Stimulated activated CD8-positive, alpha-beta memory T cell treated with anti-CD3 and anti-CD28 coated beads, Interleukin-12 subunit alpha, Interleukin-12 subunit beta, amount 100 ng/mL, for 4 hours (primary cell): ENCODE data around the gene ITGB5.

Experiments used
- DNase-seq: peaks from one replicate; pipeline ENCODE4 v3.0.0-alpha.2; 2020; ENCODE audit warnings: low read depth

ITGB5 gene

DNA sequence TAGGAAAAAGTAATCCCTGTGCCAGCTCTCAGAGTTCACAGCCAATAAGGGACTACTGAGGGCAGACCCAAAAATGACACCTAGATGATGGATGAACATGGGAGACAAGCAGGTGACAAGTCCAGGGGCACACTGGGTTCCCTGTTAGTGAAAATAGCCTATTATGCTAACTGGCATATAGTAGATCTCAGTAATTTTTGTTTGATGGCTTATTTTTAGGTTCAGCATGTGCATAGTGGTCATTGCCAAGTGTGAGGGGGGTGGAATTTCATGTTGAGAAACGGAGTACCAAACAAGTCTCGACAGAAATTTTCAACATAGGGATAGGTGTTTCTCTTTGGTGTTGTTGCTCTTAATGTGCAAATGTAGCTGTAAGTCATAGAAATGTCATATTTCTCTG lies 6.4 kb upstream of the ITGB5 start:
- no peak for DNase-seq

- DNase-seq: no peak
These were observed 3.5 kb upstream of the ITGB5 start for GRCh38 chr3:124890573-124891190.

GRCh38 chr3:124888482-124889441 lies 1.6 kb upstream of the ITGB5 start:
- no peak for DNase-seq

- no peak for DNase-seq
These were observed 750 bp upstream of the ITGB5 start for GRCh38 chr3:124887932-124888298.

DNA sequence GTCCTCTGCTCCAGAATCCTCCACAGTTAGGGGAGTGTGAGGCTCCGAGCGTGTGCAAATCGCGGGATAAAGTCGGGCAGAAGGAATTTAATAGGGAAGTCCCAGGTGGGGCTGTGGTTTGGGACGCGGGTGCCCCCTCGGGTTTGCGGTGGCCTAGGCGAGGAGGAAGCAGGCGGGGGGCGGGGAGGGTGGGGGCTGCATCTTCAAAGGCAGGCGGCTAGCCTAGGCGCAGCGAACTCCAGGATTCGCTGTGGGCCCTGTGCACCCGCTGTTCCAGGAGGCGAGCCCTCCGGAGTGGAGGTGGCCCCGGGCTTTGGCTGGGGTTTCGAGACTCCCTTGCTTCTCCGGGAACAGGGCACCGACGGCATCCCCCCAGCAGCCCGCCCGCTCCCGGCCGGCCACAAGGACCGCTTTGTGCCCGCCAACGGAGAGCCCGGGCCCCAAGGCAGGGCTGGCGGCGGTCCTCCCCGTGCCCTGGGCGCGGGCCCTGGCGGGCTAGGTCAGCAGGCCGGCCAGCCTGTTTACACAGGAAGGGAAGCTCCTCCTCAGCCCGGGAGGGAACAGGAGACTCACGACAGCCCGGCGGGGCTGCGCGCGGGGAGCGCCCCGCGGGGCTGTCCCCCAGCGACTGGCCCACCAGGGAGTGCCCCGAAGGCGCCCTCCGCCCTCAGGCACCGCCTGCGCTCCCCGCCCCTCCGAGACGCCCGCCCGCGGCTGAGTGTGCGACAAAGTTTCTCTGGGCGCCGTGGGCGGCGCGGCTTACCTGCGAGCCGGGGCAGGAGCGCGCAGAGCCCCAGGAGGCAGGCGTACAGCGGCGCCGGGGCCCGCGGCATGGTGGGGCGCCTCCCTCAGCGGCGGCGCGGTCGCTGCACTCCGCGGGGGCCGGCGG lies 753 bp downstream of the ITGB5 start:
- peak; percentile 33 for DNase-seq

DNA sequence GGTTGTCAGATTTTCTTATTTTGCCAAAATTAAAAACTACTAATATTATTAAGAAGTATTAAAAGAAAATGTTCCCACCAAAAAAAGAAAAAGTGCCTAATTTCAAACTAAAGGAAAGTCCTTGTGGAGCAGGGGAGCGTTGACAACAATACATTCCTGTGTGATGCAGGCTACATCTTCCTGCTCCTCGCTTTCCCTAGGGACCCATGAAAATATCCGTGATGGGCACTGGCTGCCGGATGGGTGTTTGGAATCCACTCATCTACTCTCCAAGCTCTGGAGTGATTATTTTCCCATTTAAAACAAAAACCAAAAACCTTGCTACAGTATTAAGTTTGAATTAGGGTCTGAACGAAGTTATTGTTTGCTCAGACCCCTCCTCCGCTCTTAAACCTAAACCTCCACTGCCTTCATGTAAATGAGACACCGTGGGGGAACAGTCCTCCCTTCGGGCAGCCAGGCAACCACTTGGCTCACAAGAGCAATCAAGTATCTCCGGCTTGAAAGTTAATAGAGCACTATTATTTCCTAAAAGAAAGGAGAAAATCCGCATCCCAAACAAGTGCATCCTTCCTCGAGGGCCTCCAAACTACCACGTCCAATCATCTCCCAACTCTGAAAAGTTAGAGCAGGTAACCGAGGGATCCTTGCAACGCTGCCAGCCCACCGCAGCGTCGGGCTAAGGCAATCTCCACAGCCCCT lies 1.5 kb downstream of the ITGB5 start:
- no peak for DNase-seq

DNA sequence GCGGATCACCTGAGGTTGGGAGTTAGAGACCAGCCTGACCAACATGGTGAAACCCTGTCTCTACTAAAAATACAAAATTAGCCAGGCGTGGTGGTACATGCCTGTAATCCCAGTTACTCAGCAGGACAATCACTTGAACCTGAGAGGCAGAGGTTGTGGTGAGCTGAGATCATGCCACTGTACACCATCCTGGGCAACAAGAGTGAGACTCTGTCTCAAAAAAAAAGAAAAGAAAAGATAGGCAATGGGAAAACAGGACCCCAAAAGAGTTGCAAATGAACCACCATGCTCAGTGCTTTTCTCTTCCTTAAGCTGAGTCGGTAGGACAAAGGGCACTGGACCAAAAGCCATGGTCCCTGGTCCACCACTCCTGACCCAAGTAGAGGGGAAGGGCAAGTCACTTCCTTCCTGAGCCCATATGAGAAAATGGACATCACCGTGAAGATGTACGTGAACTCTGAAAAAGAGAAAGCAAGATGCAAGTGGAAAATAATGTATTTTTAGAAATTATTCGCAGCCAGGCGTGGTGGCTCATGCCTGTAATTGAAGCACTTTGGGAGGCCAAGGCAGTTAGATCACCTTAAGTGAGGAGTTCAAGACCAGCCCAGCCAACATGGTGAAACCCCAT lies 2.6 kb downstream of the ITGB5 start:
- no peak for DNase-seq

DNA sequence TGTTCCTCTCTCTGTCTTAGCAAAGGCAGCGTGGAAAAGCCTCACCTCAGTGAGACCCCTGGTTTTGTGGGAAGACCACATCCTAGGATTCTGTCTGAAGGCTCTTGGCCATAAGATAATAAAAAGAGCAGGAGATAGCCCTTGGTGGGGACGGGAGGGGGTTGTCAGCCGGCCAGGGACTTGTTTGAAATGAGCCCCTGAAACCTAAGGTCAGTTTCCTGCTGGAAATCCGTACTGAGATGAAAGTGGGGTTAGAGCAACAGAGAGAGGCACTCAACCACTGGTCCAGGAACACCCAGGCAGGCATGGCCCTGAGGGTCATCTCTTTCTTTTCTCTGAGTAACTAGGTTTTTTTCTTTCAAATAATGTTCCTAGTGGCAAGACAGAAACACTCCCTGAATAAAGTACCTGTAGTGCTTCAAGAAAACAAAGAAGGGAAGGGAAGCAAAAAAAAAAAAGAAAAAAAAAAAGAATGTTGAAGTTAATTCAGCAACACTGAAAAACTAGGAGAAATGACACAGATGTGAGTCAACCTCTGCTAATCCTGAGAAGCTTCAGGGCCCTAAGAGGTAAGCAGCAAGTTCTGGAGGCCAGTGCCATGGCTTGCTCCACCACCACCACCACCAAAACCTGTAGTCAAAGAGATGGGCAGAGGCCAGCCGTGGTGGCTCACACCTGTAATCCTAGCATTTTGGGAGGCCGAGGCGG lies 3.2 kb downstream of the ITGB5 start:
- no peak for DNase-seq

- no peak for DNase-seq
These were observed 4.1 kb downstream of the ITGB5 start for GRCh38 chr3:124882816-124883747.

GRCh38 chr3:124881976-124882697 lies 5.0 kb downstream of the ITGB5 start:
- DNase-seq: no peak

DNA sequence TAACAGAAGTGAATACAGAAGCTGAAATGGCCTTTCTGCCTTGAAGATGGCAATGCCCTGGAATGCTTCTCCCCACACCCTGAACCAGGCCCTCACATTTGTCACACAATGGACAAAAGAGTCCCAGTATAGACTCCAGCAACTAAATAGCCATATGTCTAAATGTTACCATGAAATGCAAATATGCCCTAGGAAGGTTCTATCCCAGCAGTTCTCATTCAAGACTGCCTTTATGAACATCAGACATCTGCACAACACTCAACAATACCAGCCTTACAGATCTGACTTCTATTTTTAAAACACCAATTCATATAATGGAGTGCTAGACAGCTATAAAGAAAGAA lies 7.9 kb downstream of the ITGB5 start:
- DNase-seq: no peak

- no peak for DNase-seq
These were observed 8.4 kb downstream of the ITGB5 start for GRCh38 chr3:124878561-124879336.

GRCh38 chr3:124877674-124878073 lies 9.5 kb downstream of the ITGB5 start:
- DNase-seq: no peak

DNA sequence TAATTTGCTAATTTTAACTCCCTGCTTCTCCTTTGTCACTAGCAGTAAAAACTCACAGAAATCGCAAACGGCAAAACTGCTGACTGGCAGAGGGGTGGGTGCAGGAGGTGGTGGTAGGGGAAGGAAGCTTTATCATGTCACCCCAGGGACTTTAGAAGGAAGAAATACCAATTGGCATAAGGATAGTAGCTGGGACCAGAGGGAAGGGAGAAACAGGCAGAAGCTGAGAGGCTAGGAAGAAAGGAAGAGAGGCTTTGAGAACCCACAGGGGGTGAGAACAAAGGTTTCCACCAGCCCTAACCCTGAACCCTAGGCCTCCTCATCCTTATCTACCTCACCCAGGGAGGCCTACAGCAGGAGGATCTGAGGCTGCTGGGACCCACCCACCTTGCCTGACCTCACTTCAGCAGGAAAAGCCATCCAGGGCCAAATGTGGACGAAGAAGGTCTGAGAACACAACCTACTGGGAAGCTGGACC lies 10.7 kb downstream of the ITGB5 start:
- no peak for DNase-seq

- DNase-seq: no peak
These were observed 13.9 kb downstream of the ITGB5 start for GRCh38 chr3:124873226-124873625.

DNA sequence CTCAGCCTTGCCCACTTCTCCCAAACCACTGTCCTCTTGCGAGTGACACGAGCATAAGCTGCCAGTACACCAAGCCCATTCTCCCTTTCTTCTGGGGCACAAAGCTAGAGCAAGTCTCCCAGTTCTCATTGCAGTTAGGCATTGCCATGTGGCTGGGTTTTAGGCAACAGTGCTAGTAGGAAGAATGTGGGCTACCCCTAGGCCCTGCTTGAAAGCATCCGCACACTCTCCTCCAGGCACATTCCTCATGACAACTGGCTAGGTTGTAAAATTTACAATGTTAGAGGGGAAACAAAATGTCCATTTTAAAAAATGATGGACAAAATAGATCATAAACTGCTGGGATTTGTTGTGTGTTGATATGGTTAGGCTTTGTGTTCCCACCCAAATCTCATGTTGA lies 19.7 kb downstream of the ITGB5 start:
- DNase-seq: no peak

DNA sequence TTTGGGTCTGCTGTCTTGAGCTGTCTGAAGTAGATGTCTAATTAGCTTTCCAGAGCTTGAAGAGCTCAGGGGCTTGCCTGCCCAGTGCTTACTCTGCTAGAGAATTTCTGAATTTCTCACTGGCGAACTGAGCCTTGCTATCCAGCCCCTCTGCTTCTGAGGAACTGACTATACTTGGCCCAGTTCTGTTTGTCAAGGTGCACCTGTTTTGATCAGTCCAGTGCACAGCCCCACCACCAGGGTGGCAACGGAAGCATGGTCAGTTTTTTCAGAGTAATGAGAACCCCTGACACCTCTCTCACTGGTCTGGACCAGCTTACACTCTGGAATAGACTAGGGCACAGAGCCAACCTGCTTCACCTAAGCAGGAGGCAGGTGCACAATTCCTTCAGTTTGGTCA lies 25.2 kb downstream of the ITGB5 start:
- no peak for DNase-seq

- DNase-seq: no peak
These were observed 26.1 kb downstream of the ITGB5 start for GRCh38 chr3:124861041-124861440.
